BLaER1 treated with 17β-estradiol and CSF1 and Interleukin-3, amounts not matched to agents 10 nM and 100 nM (cell line): ENCODE data around the gene GRIK1.
"Not testable (repeated sequence)": the region's sequence is repeated elsewhere in the genome, so short reads cannot be mapped to it uniquely, and the experiment has no call there.

Source experiments
- H3K27ac ChIP-seq, 11 experiments: shearing (Covaris generic); formaldehyde crosslinking; 2 replicates each; pipeline ENCODE4 v1.8.1; 2022
- H3K27me3 ChIP-seq, 11 experiments: shearing (Covaris generic); formaldehyde crosslinking; 2 replicates each; pipeline ENCODE4 v1.8.1; 2022
- H3K36me3 ChIP-seq, 11 experiments: shearing (Covaris generic); formaldehyde crosslinking; 2 replicates each; pipeline ENCODE4 v1.8.1; 2022
- H3K4me1 ChIP-seq, 10 experiments: shearing (Covaris generic); formaldehyde crosslinking; 2 replicates each; pipeline ENCODE4 v1.8.1; 2022
- H3K4me2 ChIP-seq, 11 experiments: shearing (Covaris generic); formaldehyde crosslinking; 2 replicates each; pipeline ENCODE4 v1.8.1; 2022
- H3K4me3 ChIP-seq, 10 experiments: shearing (Covaris generic); formaldehyde crosslinking; 2 replicates each; pipeline ENCODE4 v1.8.1; 2022
- H3K9ac ChIP-seq, 11 experiments: shearing (Covaris generic); formaldehyde crosslinking; 2 replicates each; pipeline ENCODE4 v1.8.1; 2022
- H3K9me3 ChIP-seq, 11 experiments: shearing (Covaris generic); formaldehyde crosslinking; replicated peaks in 1 of 11; 2 replicates each; pipeline ENCODE4 v1.8.1; 2022
- H4K20me1 ChIP-seq, 11 experiments: shearing (Covaris generic); formaldehyde crosslinking; 2 replicates each; pipeline ENCODE4 v1.8.1; 2022
- Cebpa-rat ChIP-seq, 11 experiments: shearing (Covaris generic); IDR thresholded peaks; 2 replicates each; pipeline ENCODE4 v1.8.1; 2022

Gene GRIK1

GRCh38 chr21:29939924-29940275 is at the start of gene GRIK1:
GRIK1 (minus strand) TSS chr21:29939996.
- Histone ChIP-seq H4K20me1 (no peaks in the 10 kb centered on the region), H3K27ac (no peak within 1 kb of the TSS), H3K9me3 (peaks cover 11 to 18% (median 14%) of the 10 kb centered on the region in 11 experiments), H3K4me3 (no peak within 1 kb of the TSS), H3K27me3 (no peaks in the 10 kb centered on the region), H3K4me1 (no peaks in the 10 kb centered on the region), H3K4me2 (no peak within 1 kb of the TSS), H3K9ac (no peak within 1 kb of the TSS), H3K36me3 (no peaks in the 10 kb centered on the region)
- no peak for TF ChIP-seq Cebpa-rat (IDR thresholded peaks at IDR 0.05)

- no peak overlapping the region for H3K27ac ChIP-seq
- H3K9me3 ChIP-seq, result peaks cover 15 to 29% (median 22%) of the 10 kb centered on the region in 11 experiments
- no peak overlapping the region for H3K9ac ChIP-seq
- no peaks in the 10 kb centered on the region for H3K36me3 ChIP-seq
- no peaks in the 10 kb centered on the region for H3K4me1 ChIP-seq
- H4K20me1 ChIP-seq, result no peaks in the 10 kb centered on the region
- no peak for TF ChIP-seq Cebpa-rat (IDR thresholded peaks at IDR 0.05)
- no peak overlapping the region for H3K4me2 ChIP-seq
- H3K27me3 ChIP-seq, result no peaks in the 10 kb centered on the region
- no peak overlapping the region for H3K4me3 ChIP-seq
Observed at GRCh38 chr21:29987762-29988161, 48.0 kb upstream of the GRIK1 start.

- Histone ChIP-seq H3K4me3 (no peak overlapping the region), H3K27ac (no peak overlapping the region), H4K20me1 (no peaks in the 10 kb centered on the region), H3K4me2 (no peak overlapping the region), H3K9me3 (peaks cover 15 to 29% (median 22%) of the 10 kb centered on the region in 11 experiments), H3K27me3 (no peaks in the 10 kb centered on the region), H3K4me1 (no peaks in the 10 kb centered on the region), H3K9ac (no peak overlapping the region), H3K36me3 (no peaks in the 10 kb centered on the region)
- no peak for TF ChIP-seq Cebpa-rat (IDR thresholded peaks at IDR 0.05)
Observed at GRCh38 chr21:29985866-29986265, 46.1 kb upstream of the GRIK1 start.

- TF ChIP-seq Cebpa-rat (IDR thresholded peaks at IDR 0.05), result no peak
- Histone ChIP-seq H3K4me3 (no peak overlapping the region), H3K9me3 (no peaks in the 10 kb centered on the region), H3K4me1 (no peaks in the 10 kb centered on the region), H3K27me3 (no peaks in the 10 kb centered on the region), H4K20me1 (no peaks in the 10 kb centered on the region), H3K9ac (no peak overlapping the region), H3K27ac (no peak overlapping the region), H3K4me2 (no peak overlapping the region), H3K36me3 (no peaks in the 10 kb centered on the region)
Observed at GRCh38 chr21:29979043-29979442, 39.2 kb upstream of the GRIK1 start.

- no peaks in the 10 kb centered on the region for H3K4me1 ChIP-seq
- no peak for TF ChIP-seq Cebpa-rat (IDR thresholded peaks at IDR 0.05)
- no peaks in the 10 kb centered on the region for H3K9me3 ChIP-seq
- H3K4me2 ChIP-seq, result no peak overlapping the region
- no peak overlapping the region for H3K27ac ChIP-seq
- H3K36me3 ChIP-seq, result no peaks in the 10 kb centered on the region
- H4K20me1 ChIP-seq, result no peaks in the 10 kb centered on the region
- H3K4me3 ChIP-seq, result no peak overlapping the region
- no peak overlapping the region for H3K9ac ChIP-seq
- no peaks in the 10 kb centered on the region for H3K27me3 ChIP-seq
Observed at GRCh38 chr21:29975776-29976175, 36.0 kb upstream of the GRIK1 start.

- H3K4me2 ChIP-seq, result no peak overlapping the region
- H4K20me1 ChIP-seq, result no peaks in the 10 kb centered on the region
- TF ChIP-seq Cebpa-rat (IDR thresholded peaks at IDR 0.05), result no peak
- no peak overlapping the region for H3K9ac ChIP-seq
- H3K4me3 ChIP-seq, result no peak overlapping the region
- H3K4me1 ChIP-seq, result no peaks in the 10 kb centered on the region
- no peaks in the 10 kb centered on the region for H3K36me3 ChIP-seq
- H3K27me3 ChIP-seq, result no peaks in the 10 kb centered on the region
- no peaks in the 10 kb centered on the region for H3K9me3 ChIP-seq
- H3K27ac ChIP-seq, result no peak overlapping the region
Observed at GRCh38 chr21:29973258-29973657, 33.5 kb upstream of the GRIK1 start.

GRCh38 chr21:29961291-29962027 is 21.7 kb upstream of the GRIK1 start:
- Histone ChIP-seq H3K4me1 (no peaks in the 10 kb centered on the region), H4K20me1 (no peaks in the 10 kb centered on the region), H3K9me3 (peaks cover 0 to 7% (median 0%) of the 10 kb centered on the region in 11 experiments; a peak in 3 of 22 replicates), H3K9ac (no peak overlapping the region), H3K4me3 (no peak overlapping the region), H3K27ac (no peak overlapping the region), H3K27me3 (no peaks in the 10 kb centered on the region), H3K4me2 (no peak overlapping the region), H3K36me3 (no peaks in the 10 kb centered on the region)
- TF ChIP-seq Cebpa-rat (IDR thresholded peaks at IDR 0.05), result no peak

GRCh38 chr21:29958551-29958950 is 18.8 kb upstream of the GRIK1 start:
- TF ChIP-seq Cebpa-rat (IDR thresholded peaks at IDR 0.05), result no peak
- Histone ChIP-seq H4K20me1 (no peaks in the 10 kb centered on the region), H3K9ac (no peak overlapping the region), H3K4me3 (no peak overlapping the region), H3K4me1 (no peaks in the 10 kb centered on the region), H3K27ac (no peak overlapping the region), H3K4me2 (no peak overlapping the region), H3K36me3 (no peaks in the 10 kb centered on the region), H3K27me3 (no peaks in the 10 kb centered on the region), H3K9me3 (peaks cover 0 to 7% (median 0%) of the 10 kb centered on the region in 11 experiments; a peak in 2 of 22 replicates)

GRCh38 chr21:29958035-29958434 is 18.2 kb upstream of the GRIK1 start:
- H3K36me3 ChIP-seq, H3K9me3 ChIP-seq, H3K9ac ChIP-seq, H4K20me1 ChIP-seq, H3K27me3 ChIP-seq, H3K4me2 ChIP-seq, H3K4me3 ChIP-seq, H3K27ac ChIP-seq, H3K4me1 ChIP-seq: not testable (repeated sequence)

GRCh38 chr21:29953690-29954089 is 13.9 kb upstream of the GRIK1 start:
- H3K4me1 ChIP-seq, result no peaks in the 10 kb centered on the region
- no peak overlapping the region for H3K27ac ChIP-seq
- H3K4me3 ChIP-seq, result no peak overlapping the region
- H3K4me2 ChIP-seq, result no peak overlapping the region
- no peak overlapping the region for H3K9ac ChIP-seq
- H3K27me3 ChIP-seq, result no peaks in the 10 kb centered on the region
- no peaks in the 10 kb centered on the region for H3K36me3 ChIP-seq
- H4K20me1 ChIP-seq, result no peaks in the 10 kb centered on the region
- no peak for TF ChIP-seq Cebpa-rat (IDR thresholded peaks at IDR 0.05)
- H3K9me3 ChIP-seq, result peaks cover 0 to 7% (median 0%) of the 10 kb centered on the region in 11 experiments; a peak in 2 of 22 replicates
